HL-60/S4 (cell line): ENCODE data around the gene C2orf74.
"Not testable (repeated sequence)": the region's sequence is repeated elsewhere in the genome, so short reads cannot be mapped to it uniquely, and the experiment has no call there.

ENCODE experiments used
- in situ Hi-C: fragments of 300-500 bp; cut with MboI; formaldehyde crosslinking; loops from 2 replicates; pipeline ENCODE4 v1.14.3; 2022; ENCODE audit warnings: low sequenced_read_pairs

C2orf74 gene

GRCh38 chr2:61172671-61173070 lies 10.7 kb downstream of the C2orf74 start:
- in situ Hi-C loops, result no loop called here

DNA sequence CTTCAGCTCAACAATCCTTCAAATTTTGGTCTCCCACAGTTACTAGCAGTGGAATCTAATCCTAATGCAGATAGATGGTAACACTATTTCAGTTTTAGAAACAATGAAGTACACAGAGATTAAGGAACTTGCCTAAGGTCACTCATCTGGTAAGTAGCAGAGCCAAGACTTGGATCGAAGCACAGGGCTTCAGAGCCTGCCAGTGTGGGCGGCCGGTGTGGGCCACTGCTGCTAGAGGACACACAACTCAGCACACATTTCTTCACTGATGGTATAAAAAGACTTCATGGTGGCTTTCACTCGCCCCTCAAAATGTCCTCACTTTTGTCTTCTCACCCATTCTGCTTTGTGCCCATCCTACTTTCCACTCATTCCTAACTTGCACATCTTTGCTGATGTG lies 11.1 kb downstream of the C2orf74 start:
- in situ Hi-C loops, result no loop called here

- in situ Hi-C loops, result no loop called here
Observed at GRCh38 chr2:61175036-61175435, 13.0 kb downstream of the C2orf74 start.

GRCh38 chr2:61176755-61177726 lies 15.1 kb downstream of the C2orf74 start:
- in situ Hi-C loops, result no loop called here

DNA sequence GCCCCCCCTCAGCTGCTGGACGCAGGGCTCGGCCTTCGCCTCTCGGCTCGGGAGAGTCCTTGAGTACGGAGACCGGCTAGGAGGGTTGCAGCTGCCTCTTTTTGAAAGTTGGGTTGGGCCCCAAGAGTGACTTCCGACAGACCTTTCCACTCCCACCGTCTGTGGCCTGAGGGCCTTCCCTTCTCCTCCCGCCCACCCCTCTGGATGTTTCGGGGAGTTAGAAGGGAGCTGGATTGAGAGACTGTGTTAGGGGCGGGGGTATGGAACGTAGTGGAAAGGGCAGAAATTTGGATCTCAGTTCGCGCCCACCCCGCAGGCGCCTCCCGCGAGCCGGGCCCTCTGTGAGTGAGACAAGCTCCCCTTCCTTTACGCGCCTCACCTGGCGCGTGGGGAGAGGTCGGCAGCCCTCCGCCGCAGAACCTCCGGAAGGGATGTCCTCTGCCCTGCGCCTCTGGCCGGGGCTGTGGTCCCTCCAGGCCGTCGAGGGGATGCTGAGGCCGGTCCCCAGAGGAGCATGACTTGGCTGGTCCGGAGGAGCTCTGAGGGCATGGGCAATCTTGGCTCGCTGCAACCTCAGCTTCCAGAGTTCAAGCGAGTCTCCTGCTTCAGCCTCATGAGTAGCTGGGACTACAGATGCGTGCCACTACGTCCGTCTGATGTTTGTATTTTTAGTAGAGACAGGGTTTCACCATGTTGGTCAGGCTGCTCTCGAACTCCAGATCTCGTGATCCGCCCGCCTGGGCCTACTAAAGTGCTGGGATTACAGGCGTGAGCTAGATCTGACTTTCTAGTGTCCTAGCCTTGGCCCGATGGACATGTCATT lies 15.9 kb downstream of the C2orf74 start:
- in situ Hi-C loops, result no loop called here

GRCh38 chr2:61178603-61179545 lies 16.9 kb downstream of the C2orf74 start:
- in situ Hi-C loops, result no loop called here

- in situ Hi-C loops, result no loop called here
Observed at GRCh38 chr2:61179701-61180639, 18.0 kb downstream of the C2orf74 start.

DNA sequence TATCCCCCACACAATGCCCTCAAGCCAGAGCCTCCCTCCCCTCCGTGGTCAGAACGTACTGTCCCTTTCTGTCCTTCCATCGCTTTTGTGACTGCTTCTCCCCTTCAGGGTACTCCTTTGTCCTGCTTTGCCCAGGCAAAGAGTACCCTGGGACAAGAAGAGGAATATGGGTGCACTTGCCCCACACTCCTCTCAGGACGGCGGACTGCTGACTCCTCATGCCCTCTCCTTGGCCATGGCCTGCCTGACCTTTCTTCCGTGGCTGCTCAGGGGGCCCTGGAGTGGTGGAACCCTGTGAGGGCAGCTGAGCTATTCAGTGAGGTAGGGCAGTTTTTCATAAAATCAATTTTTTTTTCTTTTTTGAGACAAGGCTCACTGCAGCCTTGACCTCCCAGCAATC lies 18.7 kb downstream of the C2orf74 start:
- in situ Hi-C loops, result no loop called here

- in situ Hi-C loops, result no loop called here
Observed at GRCh38 chr2:61181382-61182058, 19.5 kb downstream of the C2orf74 start.

- in situ Hi-C loops, result no loop called here
Observed at GRCh38 chr2:61182059-61182383, 20.0 kb downstream of the C2orf74 start.

DNA sequence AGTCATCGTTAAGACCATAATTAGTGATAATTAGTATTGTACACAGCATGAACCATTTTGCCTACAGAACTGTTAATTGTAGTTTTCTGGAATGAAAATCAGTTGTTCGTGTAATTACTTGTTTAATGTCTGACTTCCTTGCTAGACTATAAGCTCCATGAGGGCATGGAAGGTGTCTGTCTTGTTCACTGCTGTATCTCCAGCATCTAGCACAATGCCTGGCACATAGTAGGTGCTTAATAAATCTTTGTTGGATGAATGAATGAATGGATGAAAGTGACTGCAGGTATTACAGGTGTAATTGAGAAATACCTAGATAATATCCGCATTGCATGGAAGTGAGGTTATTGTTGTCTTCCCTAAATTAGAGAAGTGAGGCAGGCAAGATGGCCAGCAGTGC lies 21.8 kb downstream of the C2orf74 start:
- in situ Hi-C loops, result no loop called here

DNA sequence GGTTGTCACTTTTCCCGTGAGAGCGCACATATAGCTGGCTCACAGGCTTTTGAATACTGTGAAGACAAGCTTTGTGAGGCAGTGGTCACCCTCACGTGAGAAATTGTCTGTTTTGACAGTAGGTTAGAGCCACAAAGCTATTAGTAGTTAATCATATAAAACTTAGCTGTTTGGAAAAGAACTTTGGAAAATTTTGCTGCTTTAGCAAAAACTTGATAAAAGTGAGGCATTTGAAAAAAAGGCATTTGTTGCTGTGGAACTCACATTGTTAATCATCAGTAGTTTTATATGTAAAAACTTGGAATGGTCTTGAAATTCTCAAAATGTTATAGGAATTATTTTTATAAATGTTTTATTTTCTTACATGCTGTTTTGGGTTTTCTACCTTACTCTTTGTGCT lies 22.3 kb downstream of the C2orf74 start:
- in situ Hi-C loops, result no loop called here

DNA sequence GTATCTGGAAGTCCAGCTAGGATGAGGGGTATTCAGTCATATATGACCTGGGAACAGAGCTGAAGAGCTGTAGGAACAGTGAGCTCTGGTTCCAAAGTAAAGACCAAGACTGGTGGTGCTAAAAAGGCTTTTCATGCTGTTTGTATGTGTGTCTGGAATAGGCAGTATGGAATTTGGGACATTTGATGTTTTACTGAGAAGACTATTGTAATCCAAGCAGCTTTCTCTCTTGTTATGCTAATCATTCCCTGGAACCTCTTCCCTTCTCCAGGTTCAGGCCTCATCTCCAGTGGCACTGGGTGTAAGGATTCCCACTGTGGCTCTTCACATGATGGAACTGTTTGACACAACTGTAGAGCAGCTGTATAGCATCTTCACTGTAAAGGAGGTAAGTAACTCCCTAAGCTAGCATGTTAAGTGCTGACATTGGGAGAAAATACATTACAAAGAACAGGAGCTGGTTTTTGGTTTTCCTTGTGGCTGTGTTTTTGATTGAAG lies 23.3 kb downstream of the C2orf74 start:
- in situ Hi-C loops, result no loop called here

- in situ Hi-C loops, result no loop called here
Observed at GRCh38 chr2:61187085-61187484, 25.1 kb downstream of the C2orf74 start.

DNA sequence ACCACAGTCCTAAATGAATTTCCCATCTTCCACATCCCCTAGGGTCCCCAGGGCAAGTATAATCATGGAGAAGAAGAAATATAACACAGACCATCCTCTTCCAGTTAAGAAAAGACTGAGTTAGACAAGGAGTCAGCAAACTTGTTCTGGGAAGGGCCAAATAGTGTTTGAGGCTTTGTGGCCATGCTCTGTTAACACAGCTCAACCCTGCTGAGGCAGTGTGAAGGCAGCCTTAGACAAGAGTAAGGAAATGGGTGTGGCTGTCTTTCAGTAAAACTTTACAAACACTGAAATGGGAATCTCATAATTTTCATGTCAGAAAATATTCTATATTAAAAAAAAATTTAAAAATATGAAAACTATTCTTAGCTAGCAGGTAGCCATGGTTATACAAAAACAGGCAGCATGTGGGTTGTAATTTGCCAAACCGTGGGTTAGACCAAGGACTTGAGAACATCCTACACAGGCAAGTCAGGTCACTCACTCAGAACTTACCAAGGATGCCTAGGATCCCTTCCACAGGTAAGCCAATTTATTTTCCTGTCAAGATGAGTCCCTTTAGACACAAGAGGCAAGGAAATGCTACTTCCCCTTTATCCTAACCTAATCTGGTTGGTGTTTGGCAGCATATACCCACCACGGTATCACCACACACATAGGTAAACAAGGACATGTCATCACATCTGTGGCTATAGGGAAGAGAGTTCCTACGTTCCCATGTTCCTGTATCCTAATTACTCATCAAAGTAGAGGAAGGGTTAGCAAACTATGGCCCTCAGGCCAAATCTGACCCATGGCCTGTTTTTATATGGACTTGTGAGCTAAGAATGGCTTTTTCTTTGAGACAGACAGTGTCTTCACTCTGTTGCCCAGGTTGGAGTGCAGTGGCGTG lies 31.9 kb downstream of the C2orf74 start:
- in situ Hi-C loops, result no loop called here

GRCh38 chr2:61194646-61195045 lies 32.7 kb downstream of the C2orf74 start:
- in situ Hi-C loops, result not testable (repeated sequence)

DNA sequence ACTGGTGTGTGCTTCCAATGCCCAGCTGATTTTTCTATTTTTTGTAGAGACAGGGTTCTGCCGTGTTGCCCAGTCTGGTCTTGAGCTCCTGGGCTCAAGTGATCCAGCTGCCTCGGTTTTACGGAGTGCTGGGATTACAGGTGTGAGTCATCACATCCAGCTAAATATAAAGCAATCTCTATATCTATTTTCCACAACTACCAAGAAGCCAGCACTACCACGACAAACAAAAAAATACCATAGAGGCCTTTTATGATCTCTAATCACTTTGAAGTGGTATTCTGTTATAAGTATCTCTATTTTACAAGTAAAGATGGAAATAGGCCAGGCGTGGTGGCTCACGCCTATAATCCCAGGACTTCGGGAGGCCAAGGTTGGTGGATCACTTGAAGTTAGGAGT lies 34.7 kb downstream of the C2orf74 start:
- in situ Hi-C loops, result no loop called here

DNA sequence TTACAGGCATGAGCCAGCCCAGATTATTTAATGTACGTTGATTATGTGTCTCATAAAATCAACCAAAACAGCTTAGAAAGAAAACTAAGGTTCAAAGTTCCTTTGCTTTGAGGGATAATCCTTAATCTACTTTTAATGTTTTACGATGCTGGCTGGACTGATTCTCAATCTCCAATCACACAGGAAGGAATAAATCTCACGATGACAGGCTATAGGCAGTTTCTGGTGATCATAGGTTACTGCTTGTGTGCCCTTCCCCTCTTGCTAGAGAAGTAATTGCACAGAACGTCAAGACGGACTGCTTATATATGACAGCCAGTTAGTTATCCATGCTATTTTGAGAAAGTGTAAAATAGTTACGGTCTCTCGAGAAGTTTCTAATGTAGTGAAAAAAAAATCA lies 43.1 kb downstream of the C2orf74 start:
- in situ Hi-C loops, result no loop called here
